Smooth muscle cell (in vitro differentiated cells): ENCODE data around the gene IGSF8. TPM values are rescaled to one million over a fixed set of nuclear protein-coding genes. Genes with fewer than 3 reads are reported as not detected.

Experiments
- DNase-seq: peaks from one replicate; lab custom pipeline; 2025; ENCODE audit not compliant: unreplicated experiment; lab: John Stamatoyannopoulos, UW
- H2AFZ ChIP-seq: fragments of 200-600 bp; sonication (generic); 2 replicates; pipeline ENCODE4 v1.6.0; 2016; ENCODE audit warnings: antibody characterized with exemption, low read depth, mild to moderate bottlenecking
- H3F3A ChIP-seq: fragments of 200-600 bp; sonication (generic); 2 replicates; pipeline ENCODE4 v1.6.0; 2017; ENCODE audit warnings: antibody characterized with exemption, low read depth
- H3K27ac ChIP-seq: fragments of 200-600 bp; sonication (generic); 2 replicates; pipeline ENCODE4 v1.5.1; 2016; ENCODE audit warnings: low read depth, mild to moderate bottlenecking
- H3K27me3 ChIP-seq: fragments of 200-600 bp; sonication (generic); 2 replicates; pipeline ENCODE4 v1.6.1; 2016; ENCODE audit warnings: low read depth, mild to moderate bottlenecking
- H3K36me3 ChIP-seq: fragments of 200-600 bp; sonication (generic); 2 replicates; pipeline ENCODE4 v1.5.1; 2016; ENCODE audit warnings: low read depth
- H3K4me1 ChIP-seq: fragments of 200-600 bp; sonication (generic); 2 replicates; pipeline ENCODE4 v1.5.1; 2016; ENCODE audit warnings: low read depth
- H3K4me2 ChIP-seq: fragments of 200-600 bp; sonication (generic); 2 replicates; pipeline ENCODE4 v1.6.0; 2016; ENCODE audit warnings: mild to moderate bottlenecking
- H3K4me3 ChIP-seq: fragments of 200-600 bp; sonication (generic); 2 replicates; pipeline ENCODE4 v1.5.1; 2016; ENCODE audit warnings: mild to moderate bottlenecking
- H3K79me2 ChIP-seq: fragments of 200-600 bp; sonication (generic); 2 replicates; pipeline ENCODE4 v1.6.0; 2016; ENCODE audit warnings: low read depth, mild to moderate bottlenecking
- H3K9ac ChIP-seq: fragments of 200-600 bp; sonication (generic); 2 replicates; pipeline ENCODE4 v1.6.0; 2016; ENCODE audit warnings: low read depth
- H3K9me3 ChIP-seq: fragments of 200-600 bp; sonication (generic); replicated peaks from 2 replicates; pipeline ENCODE4 v1.5.1; 2016; ENCODE audit warnings: low read depth
- H4K20me1 ChIP-seq: fragments of 200-600 bp; sonication (generic); 2 replicates; pipeline ENCODE4 v1.6.0; 2016; ENCODE audit warnings: low read depth
- CTCF ChIP-seq: fragments of 200-600 bp; sonication (generic); IDR thresholded peaks from 2 replicates; pipeline ENCODE4 v1.5.1; 2017; ENCODE audit warnings: borderline replicate concordance, mild to moderate bottlenecking, antibody characterized with exemption; ENCODE audit not compliant: insufficient read depth, poor library complexity, severe bottlenecking
- WGBS: methylation state at CpG from one replicate; pipeline ENCODE4 v1.1.7; 2016; ENCODE audit warnings: low lambda C conversion rate; 5-methylcytosine and 5-hydroxymethylcytosine counted together
- polyA plus RNA-seq: library from polyadenylated mRNA; unstranded; fragments of >200 nt; fragmentation: Nextera tagmentation; extraction: Ambion mirVana; gene quantifications from 2 replicates; pipeline ENCODE4 v1.2.1, GENCODE V29; 2016
- total RNA-seq: library from RNA; depleted of rRNA; stranded (reverse); fragments of >200 nt; gene quantifications from 2 replicates; pipeline ENCODE4 v1.2.3, GENCODE V29; 2014

Gene IGSF8
- total and polyA plus RNA-seq, 2 experiments from 2014 or later = 20.8 to 30.2 TPM

GRCh38 chr1:160121388-160121787 lies 23.0 kb upstream of the IGSF8 start:
- Histone ChIP-seq H3F3A (no peaks in the 10 kb centered on the region), H3K27ac (no peak overlapping the region), H3K9ac (no peak overlapping the region), H3K27me3 (no peaks in the 10 kb centered on the region), H3K4me2 (no peak overlapping the region), H2AFZ (no peak overlapping the region), H4K20me1 (no peaks in the 10 kb centered on the region), H3K4me1 (peaks cover 10% of the 10 kb centered on the region), H3K9me3 (no peaks in the 10 kb centered on the region), H3K36me3 (no peaks in the 10 kb centered on the region), H3K4me3 (no peak overlapping the region), H3K79me2 (no peaks in the 10 kb centered on the region)
- DNase-seq = no peak
- TF ChIP-seq CTCF = no peak
- WGBS = 63% methylated on average over 1 of the region's 1 CpG

- no peak for DNase-seq
- no peak overlapping the region for H3K27ac ChIP-seq
- no peaks in the 10 kb centered on the region for H3K27me3 ChIP-seq
- H3K79me2 ChIP-seq = no peaks in the 10 kb centered on the region
- H3K4me1 ChIP-seq = peaks cover 10% of the 10 kb centered on the region
- TF ChIP-seq CTCF = no peak
- H3F3A ChIP-seq = no peaks in the 10 kb centered on the region
- no peak overlapping the region for H3K9ac ChIP-seq
- H2AFZ ChIP-seq = no peak overlapping the region
- no peak overlapping the region for H3K4me2 ChIP-seq
- no peak overlapping the region for H3K4me3 ChIP-seq
- no peaks in the 10 kb centered on the region for H3K9me3 ChIP-seq
- H4K20me1 ChIP-seq = no peaks in the 10 kb centered on the region
- 88% methylated on average over 5 of the region's 5 CpGs for WGBS
- H3K36me3 ChIP-seq = no peaks in the 10 kb centered on the region
Measured at GRCh38 chr1:160120797-160121196, 22.4 kb upstream of the IGSF8 start.

- no peak for TF ChIP-seq CTCF
- no peaks in the 10 kb centered on the region for H3K27me3 ChIP-seq
- no peaks in the 10 kb centered on the region for H3K79me2 ChIP-seq
- H3K9me3 ChIP-seq = no peaks in the 10 kb centered on the region
- no peaks in the 10 kb centered on the region for H3K36me3 ChIP-seq
- no peak overlapping the region for H2AFZ ChIP-seq
- H3F3A ChIP-seq = no peaks in the 10 kb centered on the region
- DNase-seq = no peak
- no peak overlapping the region for H3K4me3 ChIP-seq
- H4K20me1 ChIP-seq = no peaks in the 10 kb centered on the region
- peaks cover 24% of the 10 kb centered on the region for H3K4me1 ChIP-seq
- H3K4me2 ChIP-seq = no peak overlapping the region
- no peak overlapping the region for H3K9ac ChIP-seq
- WGBS = 96% methylated on average over 3 of the region's 3 CpGs
- H3K27ac ChIP-seq = no peak overlapping the region
Measured at GRCh38 chr1:160118928-160119327, 20.5 kb upstream of the IGSF8 start.

GRCh38 chr1:160117709-160118183 lies 19.3 kb upstream of the IGSF8 start:
- TF ChIP-seq CTCF = no peak
- H3K9ac ChIP-seq = no peak overlapping the region
- 38% methylated on average over 8 of the region's 8 CpGs for WGBS
- H3K36me3 ChIP-seq = no peaks in the 10 kb centered on the region
- H3K27ac ChIP-seq = no peak overlapping the region
- H2AFZ ChIP-seq = no peak overlapping the region
- no peak for DNase-seq
- H3K4me2 ChIP-seq = peak overlapping the region; percentile 65
- no peaks in the 10 kb centered on the region for H4K20me1 ChIP-seq
- H3K4me3 ChIP-seq = no peak overlapping the region
- H3K79me2 ChIP-seq = no peaks in the 10 kb centered on the region
- no peaks in the 10 kb centered on the region for H3K9me3 ChIP-seq
- H3F3A ChIP-seq = no peaks in the 10 kb centered on the region
- no peaks in the 10 kb centered on the region for H3K27me3 ChIP-seq
- peaks cover 34% of the 10 kb centered on the region for H3K4me1 ChIP-seq
